GM19035 (cell line): ENCODE measurements around the gene QRICH1.
A peak's percentile ranks its signal among the peaks of the same experiment; 100 is the strongest.

Experiments used
- ATAC-seq: cut with Tn5 transposase; IDR thresholded peaks from one replicate; pipeline ENCODE4 v1.9.1; 2021; ENCODE audit not compliant: unreplicated experiment

The QRICH1 gene

DNA sequence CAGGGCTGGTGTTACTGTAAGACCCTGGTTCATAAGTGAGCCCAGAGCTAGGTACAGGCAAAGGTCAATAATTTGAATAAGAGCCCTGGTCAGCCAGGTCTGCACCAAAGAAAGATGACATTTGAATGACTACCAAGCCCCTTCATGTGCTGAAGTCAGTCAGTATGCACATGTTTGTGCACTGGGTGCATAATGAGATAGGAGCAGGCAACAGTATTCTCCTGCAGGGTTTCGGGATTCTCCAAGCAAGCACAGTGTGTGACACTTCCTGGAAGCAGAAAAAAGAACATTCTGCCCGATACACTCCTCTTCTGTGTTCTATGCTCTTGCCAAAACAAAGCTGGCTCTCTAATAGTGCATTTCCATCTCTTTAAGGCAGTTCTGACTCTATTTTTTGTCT, 59.2 kb downstream of the QRICH1 start:
- no peak for ATAC-seq

- no peak for ATAC-seq
Observed at GRCh38 chr3:49032646-49033304, 61.1 kb downstream of the QRICH1 start.

- no peak for ATAC-seq
Observed at GRCh38 chr3:49030321-49030720, 63.5 kb downstream of the QRICH1 start.

DNA sequence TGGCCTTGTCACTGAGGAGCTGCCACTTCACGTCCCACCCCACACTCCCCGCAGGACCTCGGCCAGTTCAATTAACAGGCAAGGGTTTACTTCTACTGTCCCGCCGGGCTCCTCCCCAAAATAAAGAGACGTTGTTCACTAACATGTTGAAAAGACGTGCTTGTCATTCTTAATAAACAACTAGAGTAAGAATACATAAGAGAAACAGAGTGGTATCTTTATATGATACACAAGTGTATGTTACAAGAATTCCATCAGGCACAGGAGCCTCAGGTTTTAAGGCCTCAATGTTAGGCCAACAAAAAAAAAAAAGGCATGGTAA, 64.3 kb downstream of the QRICH1 start:
- ATAC-seq, result no peak

DNA sequence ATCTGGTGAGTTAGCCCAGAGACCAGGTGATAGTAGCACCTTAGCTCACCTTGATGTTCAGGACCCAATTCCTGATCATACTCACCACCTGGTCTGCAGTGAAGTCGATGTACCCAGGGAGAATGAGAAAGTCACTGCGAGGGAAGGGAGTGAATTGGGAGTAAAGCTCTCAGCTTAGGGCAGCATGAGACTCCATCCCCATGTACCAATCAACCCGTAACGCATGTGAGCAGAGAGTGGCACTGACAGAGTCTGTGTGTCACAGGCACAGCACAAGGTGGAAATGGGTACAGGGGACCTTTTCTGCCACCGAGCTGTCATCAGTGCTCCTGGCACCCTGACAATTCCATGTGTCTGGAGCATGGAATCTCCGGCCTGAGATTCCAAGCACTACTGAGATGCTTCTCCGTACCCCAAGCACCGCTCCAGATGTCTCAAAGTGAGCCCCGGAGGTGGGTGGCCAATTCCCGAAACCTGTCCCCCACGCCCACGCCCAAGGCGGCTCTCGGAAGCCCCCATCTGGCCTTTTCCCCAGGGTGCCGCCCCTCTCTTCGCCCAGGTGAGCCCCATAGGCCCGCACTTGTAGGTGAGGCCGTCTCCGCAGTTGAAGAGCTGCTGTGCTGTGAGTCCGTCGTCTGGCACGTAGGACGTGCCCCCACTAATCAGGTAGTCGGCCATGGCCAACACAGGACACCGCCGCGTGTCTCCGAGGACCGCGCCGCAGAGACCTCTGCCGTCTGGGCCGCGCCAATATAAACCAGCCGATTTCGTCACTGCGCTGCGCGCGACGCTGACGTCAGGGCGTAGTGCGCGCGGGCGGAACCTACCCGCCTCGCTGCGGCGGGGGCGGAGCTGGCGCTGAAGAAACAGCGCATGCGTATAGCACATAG, 65.0 kb downstream of the QRICH1 start, which contains the start of gene IMPDH2:
IMPDH2 (minus strand) TSS at position 726 of the 890 bp plus-strand sequence; CDS start at position 678, 48 bp downstream.
- peak; percentile 93 for ATAC-seq

DNA sequence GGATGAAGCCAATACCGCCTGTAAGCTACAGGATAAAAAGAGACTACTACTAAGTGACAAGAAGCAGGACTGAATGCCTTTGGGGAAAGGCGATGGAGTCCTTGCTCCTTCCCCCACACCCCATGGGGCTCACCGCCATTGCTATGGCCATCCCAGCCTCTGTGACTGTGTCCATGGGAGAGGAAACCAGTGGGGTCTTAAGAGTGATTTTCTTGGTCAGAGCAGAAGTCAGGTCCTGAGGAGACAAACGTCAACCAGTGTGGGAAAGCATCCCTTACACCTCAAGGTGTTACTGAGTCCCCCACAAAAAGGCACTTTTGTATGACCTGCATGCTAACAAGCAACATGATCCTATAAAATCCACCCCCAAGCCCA, 65.6 kb downstream of the QRICH1 start:
- ATAC-seq, result no peak

DNA sequence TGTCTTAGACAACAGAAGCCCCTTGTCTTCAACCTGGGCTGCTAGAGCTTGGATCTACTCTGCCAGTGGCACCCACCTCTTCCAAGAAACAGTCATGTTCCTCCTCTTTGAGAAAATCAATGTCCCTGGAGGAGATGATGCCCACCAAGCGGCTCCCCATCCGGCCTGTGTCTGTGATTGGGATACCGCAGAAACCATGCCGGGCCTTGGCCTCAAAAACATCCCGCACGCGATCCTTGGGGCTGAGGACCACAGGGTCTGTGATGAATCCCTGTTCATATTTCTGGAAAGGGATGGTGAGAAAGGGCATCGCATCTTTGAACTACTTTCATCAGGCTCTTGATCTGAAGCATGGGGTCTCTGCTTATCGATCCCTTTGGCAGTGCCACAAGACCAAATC, 66.2 kb downstream of the QRICH1 start:
- ATAC-seq, result no peak

GRCh38 chr3:49026536-49026935, 67.3 kb downstream of the QRICH1 start:
- no peak for ATAC-seq

GRCh38 chr3:49025793-49026520, 67.9 kb downstream of the QRICH1 start:
- ATAC-seq, result no peak

DNA sequence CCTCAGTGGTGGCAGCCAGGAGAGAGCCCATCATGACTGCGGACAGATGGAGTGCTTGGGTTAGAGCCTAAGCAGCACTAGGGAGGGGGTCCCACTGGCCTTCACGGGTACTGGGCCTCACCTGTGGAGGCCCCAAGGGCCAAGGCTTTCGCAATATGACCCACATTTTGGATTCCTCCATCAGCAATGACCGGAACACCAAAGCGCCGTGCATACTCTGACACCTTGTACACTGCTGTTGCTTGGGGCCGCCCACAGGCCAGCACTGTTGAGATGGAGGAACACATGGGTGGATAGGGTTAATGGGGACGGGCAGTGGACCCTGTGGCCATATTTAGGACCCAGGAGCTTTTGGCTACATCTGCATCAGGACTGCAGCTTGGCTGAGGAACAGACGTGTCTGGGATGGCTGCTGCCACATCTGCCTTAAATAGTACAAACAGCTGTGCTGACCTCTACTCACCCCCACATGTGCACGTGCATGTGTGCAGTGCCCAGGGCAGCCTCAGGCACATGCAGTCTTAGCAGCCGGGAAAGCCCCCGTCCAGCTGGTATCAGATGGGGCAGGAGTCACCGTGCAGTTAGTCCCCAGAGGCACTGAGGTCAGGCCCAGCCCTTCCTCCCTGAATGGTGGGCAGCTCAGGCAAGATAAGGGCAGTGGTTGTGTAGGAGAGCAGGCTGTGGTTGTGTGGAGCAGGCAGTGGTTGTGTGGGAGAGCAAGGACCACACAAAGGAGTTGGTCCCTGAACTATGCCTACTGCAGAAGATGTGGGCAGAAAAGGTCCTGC, 68.7 kb downstream of the QRICH1 start:
- ATAC-seq, result no peak

- ATAC-seq, result no peak
Observed at GRCh38 chr3:49024449-49024848, 69.4 kb downstream of the QRICH1 start.

DNA sequence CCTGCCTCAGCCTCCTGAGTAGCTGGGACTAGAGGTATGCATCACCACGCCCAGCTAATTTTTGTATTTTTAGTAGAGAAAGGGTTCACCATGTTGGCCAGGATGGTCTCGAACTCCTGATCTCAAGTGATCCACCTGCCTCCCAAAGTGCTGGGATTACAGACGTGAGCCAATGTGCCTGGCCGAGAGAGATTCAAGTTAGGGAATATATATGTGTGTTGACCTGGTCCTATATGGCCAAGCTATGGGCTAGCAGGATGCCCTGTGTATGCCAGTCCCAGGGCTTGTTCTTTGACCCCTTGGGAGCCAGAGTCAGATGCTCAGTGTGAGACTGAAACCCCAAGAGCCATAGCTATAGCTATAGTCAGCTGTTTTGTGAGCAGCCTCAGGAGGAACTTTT, 70.1 kb downstream of the QRICH1 start:
- no peak for ATAC-seq

DNA sequence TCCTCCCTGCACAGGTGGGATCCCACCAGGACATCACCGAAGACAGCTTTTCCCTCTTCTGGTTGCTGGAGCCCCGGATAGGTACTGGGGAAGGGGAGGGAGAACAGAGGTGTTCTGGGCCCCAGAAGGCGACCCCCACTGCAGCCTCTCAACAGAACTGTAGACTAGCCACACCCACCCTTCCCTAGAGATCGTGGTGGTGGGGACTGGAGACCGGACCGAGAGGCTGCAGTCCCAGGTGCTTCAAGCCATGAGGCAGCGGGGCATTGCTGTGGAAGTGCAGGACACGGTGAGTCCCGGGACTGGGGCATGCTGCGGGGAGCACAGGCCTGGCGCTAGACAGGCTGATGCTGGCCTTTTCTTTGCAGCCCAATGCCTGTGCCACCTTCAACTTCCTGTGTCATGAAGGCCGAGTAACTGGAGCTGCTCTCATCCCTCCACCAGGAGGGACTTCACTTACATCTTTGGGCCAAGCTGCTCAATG, 71.1 kb downstream of the QRICH1 start:
- ATAC-seq, result no peak

- ATAC-seq, result peak; percentile 56
Observed at GRCh38 chr3:49021813-49022687, 71.8 kb downstream of the QRICH1 start, which contains the start of gene NDUFAF3. Gene NDUFAF3, plus strand, starts transcription at chr3:49022121. Its CDS starts 24 bp downstream, at chr3:49022145.

GRCh38 chr3:49021213-49021812, 72.6 kb downstream of the QRICH1 start:
- peak; percentile 53 for ATAC-seq

DNA sequence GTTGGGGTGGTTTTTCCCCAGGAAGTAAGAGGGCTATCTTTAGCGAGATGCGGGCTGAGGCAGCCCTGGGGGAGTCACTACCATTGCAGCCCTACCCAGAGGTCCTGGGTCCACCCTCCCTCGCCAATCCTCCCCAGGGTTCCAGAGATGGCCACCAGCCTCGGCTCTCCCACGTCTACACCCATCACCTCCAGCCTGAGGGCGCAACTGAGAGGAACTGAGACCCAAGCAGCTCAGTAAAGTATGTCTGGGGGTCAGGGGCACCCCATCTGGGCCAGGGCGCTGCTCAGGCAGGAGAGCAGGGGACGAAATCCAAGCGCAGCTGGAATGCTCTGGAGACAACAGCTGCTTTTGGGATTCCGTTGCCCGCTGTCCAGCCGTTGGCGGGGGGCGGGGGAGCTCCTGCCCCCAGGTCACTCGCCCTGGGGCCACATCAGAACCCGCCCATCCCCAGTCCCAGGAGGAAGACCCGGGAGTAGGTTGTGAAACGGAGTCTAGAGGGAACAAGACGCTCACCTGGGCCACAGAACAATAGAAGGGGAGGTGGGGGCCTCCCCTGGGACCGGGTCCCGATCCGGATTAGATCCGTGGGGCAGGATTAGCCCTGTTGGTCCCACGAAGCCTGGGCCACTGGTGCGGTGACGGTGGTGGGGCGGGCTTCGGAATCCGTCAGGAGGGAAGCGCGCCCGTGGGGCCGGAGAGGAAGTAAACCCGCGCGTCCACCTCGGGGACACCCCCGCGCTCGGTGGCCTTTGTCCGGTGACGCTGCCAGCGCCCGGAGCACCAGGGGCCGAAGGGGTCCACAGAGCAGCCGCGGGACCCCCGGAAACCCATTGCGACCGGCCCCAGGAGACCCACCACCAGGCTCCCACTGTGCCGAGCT, 73.3 kb downstream of the QRICH1 start:
- peak; percentile 3 for ATAC-seq

- ATAC-seq, result no peak
Observed at GRCh38 chr3:49019941-49020329, 73.9 kb downstream of the QRICH1 start.

DNA sequence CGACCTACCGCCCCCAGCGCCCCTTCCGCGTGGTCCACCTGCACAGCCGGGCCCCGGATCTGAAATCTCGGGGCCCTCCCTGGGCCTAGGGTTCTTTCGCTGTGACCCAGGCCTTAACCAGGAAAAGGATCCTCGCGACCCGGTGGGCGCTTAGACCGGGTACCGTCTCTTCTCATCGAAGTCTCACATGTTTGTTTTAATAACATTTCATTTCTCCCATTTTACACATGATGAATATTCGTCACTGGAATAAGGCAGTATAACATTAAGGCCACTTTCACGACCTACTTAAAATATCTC, 75.2 kb downstream of the QRICH1 start:
- ATAC-seq, result no peak
